Endodermal cell (in vitro differentiated cells): ENCODE results near the gene IQCE. TPM values are rescaled to one million over a fixed set of nuclear protein-coding genes. Genes with fewer than 3 reads are reported as not detected.

Source experiments
- DNase-seq: peaks from one replicate; pipeline ENCODE4 v3.0.0-alpha.2; 2017
- H3K27ac ChIP-seq: 2 replicates; pipeline ENCODE4 v1.5.1; 2013; ENCODE audit warnings: mild to moderate bottlenecking, low read depth, low read length, moderate library complexity
- H3K27me3 ChIP-seq: 2 replicates; pipeline ENCODE4 v1.6.1; 2013; ENCODE audit warnings: mild to moderate bottlenecking, low read length, moderate library complexity; ENCODE audit not compliant: insufficient read depth, control insufficient read depth, poor library complexity, severe bottlenecking
- H3K36me3 ChIP-seq: 2 replicates; pipeline ENCODE4 v1.7.0; 2013; ENCODE audit warnings: mild to moderate bottlenecking, low read length, moderate library complexity; ENCODE audit not compliant: control insufficient read depth, insufficient read depth
- H3K4me1 ChIP-seq: one replicate; pipeline ENCODE4 v1.7.0; 2013; ENCODE audit warnings: low read length; ENCODE audit not compliant: control insufficient read depth, insufficient read depth
- H3K4me3 ChIP-seq: 2 replicates; pipeline ENCODE4 v1.5.1; 2013; ENCODE audit warnings: mild to moderate bottlenecking, low read length, moderate library complexity
- H3K9ac ChIP-seq: 2 replicates; pipeline ENCODE4 v1.6.1; 2013; ENCODE audit warnings: mild to moderate bottlenecking, low read length, moderate library complexity; ENCODE audit not compliant: poor library complexity, severe bottlenecking; ENCODE audit errors: extremely low read depth
- H3K9me3 ChIP-seq: 2 replicates; pipeline ENCODE4 v1.6.1; 2013; ENCODE audit warnings: mild to moderate bottlenecking, low read length, moderate library complexity; ENCODE audit not compliant: control insufficient read depth
- H3K27ac Mint-ChIP-seq: 2 replicates; pipeline ENCODE4 v1.8.0; 2020; ENCODE audit warnings: mixed read lengths
- H3K27me3 Mint-ChIP-seq: 2 replicates; pipeline ENCODE4 v1.8.0; 2021; ENCODE audit warnings: mild to moderate bottlenecking, mixed read lengths; ENCODE audit not compliant: insufficient read depth
- H3K36me3 Mint-ChIP-seq: 2 replicates; pipeline ENCODE4 v1.8.0; 2020; ENCODE audit warnings: low read depth, mixed read lengths
- H3K4me1 Mint-ChIP-seq: 2 replicates; pipeline ENCODE4 v1.8.0; 2020; ENCODE audit warnings: mixed read lengths
- H3K4me3 Mint-ChIP-seq: 2 replicates; pipeline ENCODE4 v1.8.0; 2020; ENCODE audit warnings: mild to moderate bottlenecking, moderate library complexity, mixed read lengths
- H3K9me3 Mint-ChIP-seq: 2 replicates; pipeline ENCODE4 v1.8.0; 2020; ENCODE audit warnings: mild to moderate bottlenecking, mixed read lengths
- WGBS, 2 experiments: methylation state at CpG; one replicate each; pipeline versions ENCODE4 v1.1.5 to v1.1.7; 2013; ENCODE audit warnings: missing lambda C conversion rate in 2 of 2, mixed read lengths in 1 of 2; ENCODE audit not compliant: insufficient coverage in 1 of 2, insufficient read length in 1 of 2; 5-methylcytosine and 5-hydroxymethylcytosine counted together
- total RNA-seq, 2 donors: library from RNA; stranded (reverse); fragmentation: NEBNext Ultra II Directional in 1 of 2; extraction: Animal tissue kit (Norgen Biotek cat#: 25700) in 1 of 2; gene quantifications; 2 replicates in 1 of 2; 3 replicates in 1 of 2; pipeline ENCODE4 v1.2.1, GENCODE V29; 2021
- TF ChIP-seq, protein P1 (sequence below): fragments of 200-600 bp; sonication (generic); conservative IDR thresholded peaks from 2 replicates; pipeline ENCODE4 v1.5.0; 2021; ENCODE audit warnings: antibody characterized with exemption, mild to moderate bottlenecking

IQCE gene
- total RNA-seq, 2 donors from 2014 or later = 15.4 to 20.8 TPM

DNA sequence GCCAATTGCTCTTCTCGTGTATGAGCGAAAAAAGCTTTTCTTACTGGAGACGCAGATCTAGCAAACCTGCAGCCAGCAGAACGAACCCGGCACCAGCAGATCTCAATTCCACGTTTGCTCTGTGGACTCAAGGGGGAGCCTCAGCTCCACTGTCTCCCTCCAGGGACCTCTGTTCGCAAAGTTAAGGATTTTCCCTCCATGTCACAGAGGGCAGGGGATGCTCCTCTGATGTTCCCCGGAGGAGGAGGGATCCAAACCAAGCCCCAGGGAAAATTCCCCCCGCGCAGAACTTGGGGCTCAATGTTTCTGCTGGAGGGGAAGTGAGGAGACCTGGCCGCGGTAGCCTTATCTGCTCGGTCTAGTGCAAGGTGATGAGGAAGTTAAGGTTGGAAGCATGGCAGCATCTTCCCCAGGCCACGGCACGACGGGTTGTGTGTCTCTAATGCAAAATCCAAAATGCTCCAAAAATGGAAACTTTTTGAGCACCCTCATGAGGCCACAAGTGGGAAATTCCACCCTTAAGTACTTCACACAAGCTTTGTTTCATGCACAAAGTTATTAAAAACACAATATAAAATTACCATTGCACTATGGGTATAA lies 9.0 kb downstream of the IQCE start:
- Histone ChIP-seq H3K4me3 (no peak overlapping the region), H3K9me3 (no peaks in the 10 kb centered on the region), H3K36me3 (peaks cover 11% of the 10 kb centered on the region), H3K27ac (peak overlapping the region; percentile 50), H3K9ac (no peak overlapping the region), H3K27me3 (no peaks in the 10 kb centered on the region), H3K4me1 (peaks cover 26% of the 10 kb centered on the region)
- H3K27ac Mint-ChIP-seq = no peak overlapping the region
- no peak overlapping the region for H3K4me3 Mint-ChIP-seq
- H3K27me3 Mint-ChIP-seq = no peaks in the 10 kb centered on the region
- H3K36me3 Mint-ChIP-seq = peaks cover 16% of the 10 kb centered on the region
- H3K9me3 Mint-ChIP-seq = no peaks in the 10 kb centered on the region
- DNase-seq = peak; percentile 85
- 63 to 75% methylated on average over 13 to 16 of the region's 16 CpGs for WGBS, 2 experiments
- TF ChIP-seq, protein P1, sequence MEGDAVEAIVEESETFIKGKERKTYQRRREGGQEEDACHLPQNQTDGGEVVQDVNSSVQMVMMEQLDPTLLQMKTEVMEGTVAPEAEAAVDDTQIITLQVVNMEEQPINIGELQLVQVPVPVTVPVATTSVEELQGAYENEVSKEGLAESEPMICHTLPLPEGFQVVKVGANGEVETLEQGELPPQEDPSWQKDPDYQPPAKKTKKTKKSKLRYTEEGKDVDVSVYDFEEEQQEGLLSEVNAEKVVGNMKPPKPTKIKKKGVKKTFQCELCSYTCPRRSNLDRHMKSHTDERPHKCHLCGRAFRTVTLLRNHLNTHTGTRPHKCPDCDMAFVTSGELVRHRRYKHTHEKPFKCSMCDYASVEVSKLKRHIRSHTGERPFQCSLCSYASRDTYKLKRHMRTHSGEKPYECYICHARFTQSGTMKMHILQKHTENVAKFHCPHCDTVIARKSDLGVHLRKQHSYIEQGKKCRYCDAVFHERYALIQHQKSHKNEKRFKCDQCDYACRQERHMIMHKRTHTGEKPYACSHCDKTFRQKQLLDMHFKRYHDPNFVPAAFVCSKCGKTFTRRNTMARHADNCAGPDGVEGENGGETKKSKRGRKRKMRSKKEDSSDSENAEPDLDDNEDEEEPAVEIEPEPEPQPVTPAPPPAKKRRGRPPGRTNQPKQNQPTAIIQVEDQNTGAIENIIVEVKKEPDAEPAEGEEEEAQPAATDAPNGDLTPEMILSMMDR = peak; percentile 80
- H3K4me1 Mint-ChIP-seq = peaks cover 25% of the 10 kb centered on the region

DNA sequence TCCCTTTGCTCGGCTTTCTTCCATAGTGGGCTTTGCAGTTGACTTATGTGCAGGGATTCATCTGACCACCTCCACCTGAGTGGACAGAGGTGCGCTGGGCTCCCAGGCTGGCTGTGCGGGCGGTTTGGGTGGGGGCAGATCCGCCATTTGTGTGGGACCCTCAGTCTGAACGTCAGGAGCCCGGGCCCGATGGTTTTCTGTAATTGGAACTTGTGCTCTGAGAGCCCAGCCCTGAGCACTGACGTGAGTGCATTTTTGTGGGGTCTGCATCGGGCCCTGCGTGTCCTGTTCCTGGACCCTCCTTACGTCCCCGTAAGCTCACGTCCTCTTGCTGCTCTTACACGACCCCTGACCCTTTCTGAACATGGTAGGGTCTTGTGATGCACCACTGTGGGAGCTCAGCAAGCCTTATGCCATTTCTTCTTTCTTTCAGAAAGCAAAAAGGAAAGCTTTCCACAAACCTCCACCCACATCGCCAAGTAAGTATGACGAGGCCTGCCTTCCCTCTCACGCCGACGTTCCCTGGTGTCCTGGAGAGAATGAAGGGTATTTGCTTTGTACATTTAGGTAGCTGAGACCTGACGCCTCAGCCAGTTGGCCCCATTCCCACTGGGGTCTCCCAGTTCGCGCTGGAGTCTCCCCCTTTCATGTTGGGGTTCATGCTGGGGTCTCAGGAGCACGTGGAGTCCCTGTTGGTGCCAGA lies 9.9 kb downstream of the IQCE start:
- H3K4me1 ChIP-seq = peaks cover 26% of the 10 kb centered on the region
- peaks cover 25% of the 10 kb centered on the region for H3K4me1 Mint-ChIP-seq
- peak overlapping the region; percentile 42 for H3K27ac ChIP-seq
- no peaks in the 10 kb centered on the region for H3K27me3 ChIP-seq
- no peak overlapping the region for H3K4me3 Mint-ChIP-seq
- peaks cover 6% of the 10 kb centered on the region for H3K36me3 ChIP-seq
- peak overlapping the region; percentile 72 for H3K27ac Mint-ChIP-seq
- TF ChIP-seq, protein P1 = no peak
- no peaks in the 10 kb centered on the region for H3K9me3 Mint-ChIP-seq
- no peak overlapping the region for H3K4me3 ChIP-seq
- no peak overlapping the region for H3K9ac ChIP-seq
- WGBS, 2 experiments = 90 to 93% methylated on average over 18 to 24 of the region's 24 CpGs
- DNase-seq = no peak
- H3K9me3 ChIP-seq = no peaks in the 10 kb centered on the region
- H3K36me3 Mint-ChIP-seq = peaks cover 12% of the 10 kb centered on the region
- H3K27me3 Mint-ChIP-seq = no peaks in the 10 kb centered on the region

DNA sequence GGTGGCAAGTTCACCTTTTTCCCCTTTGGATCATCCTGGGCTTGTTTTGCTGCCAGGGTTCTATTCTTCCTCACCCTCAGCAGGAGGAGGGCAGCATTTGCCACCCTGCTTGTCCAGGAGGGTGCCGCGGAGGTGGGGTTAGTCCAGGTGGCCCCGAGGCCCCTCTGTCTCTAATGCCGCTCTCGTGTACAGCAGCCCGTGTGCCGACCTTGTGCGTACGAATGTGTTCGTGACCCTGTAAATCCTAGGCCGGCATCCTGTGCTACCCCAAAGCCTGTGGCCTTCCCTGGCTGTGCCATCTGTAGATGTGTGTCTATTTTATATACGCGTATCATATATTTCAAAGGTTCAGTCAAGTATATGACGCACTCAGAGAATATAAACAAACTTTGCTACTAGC lies 10.6 kb downstream of the IQCE start:
- no peak overlapping the region for H3K4me3 ChIP-seq
- Mint-ChIP-seq H3K36me3 (peaks cover 15% of the 10 kb centered on the region), H3K4me3 (no peak overlapping the region), H3K27ac (no peak overlapping the region), H3K9me3 (no peaks in the 10 kb centered on the region), H3K27me3 (no peaks in the 10 kb centered on the region), H3K4me1 (peaks cover 25% of the 10 kb centered on the region)
- H3K4me1 ChIP-seq = peaks cover 26% of the 10 kb centered on the region
- DNase-seq = no peak
- peaks cover 12% of the 10 kb centered on the region for H3K36me3 ChIP-seq
- H3K9ac ChIP-seq = no peak overlapping the region
- no peaks in the 10 kb centered on the region for H3K27me3 ChIP-seq
- H3K9me3 ChIP-seq = no peaks in the 10 kb centered on the region
- no peak overlapping the region for H3K27ac ChIP-seq
- WGBS, 2 experiments = 95 to 96% methylated on average over 8 to 14 of the region's 14 CpGs
- TF ChIP-seq, protein P1 = no peak
